ENCODE measurements around the gene GPC4.

The GPC4 gene

DNA sequence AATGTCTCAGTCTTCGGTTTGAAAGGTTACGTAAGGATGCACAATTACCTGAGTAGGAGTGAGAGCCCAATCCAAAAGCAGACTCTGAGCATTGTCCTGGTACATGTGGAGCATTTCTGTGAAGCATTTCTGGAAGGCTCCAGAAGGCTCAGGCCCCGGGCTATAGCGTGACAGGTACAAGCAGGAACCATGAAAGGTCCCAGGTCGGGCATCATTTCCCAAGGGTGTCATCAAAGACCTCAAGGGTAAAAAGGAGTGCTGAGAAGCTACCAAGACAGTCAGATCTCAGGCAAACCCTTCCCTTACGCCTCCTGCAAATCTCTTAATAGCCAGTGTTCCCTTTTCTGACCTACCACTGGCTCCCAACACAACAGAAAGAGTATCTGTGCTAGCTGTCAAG is 30.8 kb downstream of the GPC4 start:
- Histone ChIP-seq H3K4ac (ENCODE audit: low read length) (no peak overlapping the region), H3K9ac (ENCODE audit: low read depth, low read length, poor library complexity) (no peak overlapping the region), H3K4me3 (ENCODE audit: low read length in 2 of 2) (no peak overlapping the region), H2AK5ac (ENCODE audit: low read depth, low read length) (no peak overlapping the region), H3K4me1 (ENCODE audit: control insufficient read depth in 2 of 2, insufficient read depth in 1 of 2, low read depth in 1 of 2, low read length in 2 of 2) (peaks cover 4 to 11% of the 10 kb centered on the region in 2 donors), H3K36me3 (replicated peaks in 1 of 2; ENCODE audit: control insufficient read depth in 2 of 2, insufficient read depth in 2 of 2, low read length in 2 of 2) (peaks cover 0 to 5% of the 10 kb centered on the region in 2 donors), H3K18ac (ENCODE audit: low read length) (no peak overlapping the region), H4K8ac (ENCODE audit: low read depth, low read length) (no peak overlapping the region), H3K79me1 (ENCODE audit: low read depth, low read length) (no peaks in the 10 kb centered on the region), H2BK120ac (ENCODE audit: low read depth, low read length) (no peak overlapping the region), H3K27me3 (ENCODE audit: control insufficient read depth in 3 of 3, insufficient read depth in 3 of 3, low read depth in 1 of 3, low read length in 3 of 3) (peaks cover 0 to 4% (median 0%) of the 10 kb centered on the region in 3 experiments), H3K9me3 (replicated peaks in 1 of 2; ENCODE audit: control insufficient read depth in 2 of 2, insufficient read depth in 1 of 2, low read depth in 1 of 2, low read length in 2 of 2) (no peaks in the 10 kb centered on the region), H3K27ac (replicated peaks; ENCODE audit: low read length) (no peak overlapping the region), H2BK12ac (ENCODE audit: low read length) (no peak overlapping the region), H2AFZ (ENCODE audit: low read length) (no peak overlapping the region), H4K91ac (ENCODE audit: low read depth, low read length, poor library complexity) (no peak overlapping the region), H2BK15ac (ENCODE audit: low read length) (no peak overlapping the region), H3K23ac (ENCODE audit: low read depth, low read length, poor library complexity) (no peak overlapping the region), H2BK5ac (ENCODE audit: low read length) (no peak overlapping the region), H3K4me2 (ENCODE audit: insufficient read depth, low read length, poor library complexity, severe bottlenecking) (no peak overlapping the region), H3K14ac (ENCODE audit: low read length) (no peak overlapping the region)
- no peak for DNase-seq (ENCODE audit: low spot score)
- WGBS, 2 donors (ENCODE audit: extremely low coverage in 2 of 2, insufficient read length in 2 of 2, insufficient replicate concordance in 1 of 2): no CpG with 5 or more reads among the region's 6 CpGs

GRCh38 chrX:133380711-133381619 is 34.3 kb downstream of the GPC4 start:
- no peaks in the 10 kb centered on the region for H3K9me3 ChIP-seq (replicated peaks in 1 of 2; ENCODE audit: control insufficient read depth in 2 of 2, insufficient read depth in 1 of 2, low read depth in 1 of 2, low read length in 2 of 2)
- no peaks in the 10 kb centered on the region for H3K79me1 ChIP-seq (ENCODE audit: low read depth, low read length)
- H3K4me2 ChIP-seq (ENCODE audit: insufficient read depth, low read length, poor library complexity, severe bottlenecking): no peak overlapping the region
- H3K27ac ChIP-seq (replicated peaks; ENCODE audit: low read length): no peak overlapping the region
- no peak overlapping the region for H3K4me3 ChIP-seq (ENCODE audit: low read length in 2 of 2)
- no peaks in the 10 kb centered on the region for H3K27me3 ChIP-seq (ENCODE audit: control insufficient read depth in 3 of 3, insufficient read depth in 3 of 3, low read depth in 1 of 3, low read length in 3 of 3)
- no peak overlapping the region for H3K9ac ChIP-seq (ENCODE audit: low read depth, low read length, poor library complexity)
- H3K4ac ChIP-seq (ENCODE audit: low read length): no peak overlapping the region
- no peak for DNase-seq (ENCODE audit: low spot score)
- H3K18ac ChIP-seq (ENCODE audit: low read length): no peak overlapping the region
- H3K4me1 ChIP-seq (ENCODE audit: control insufficient read depth in 2 of 2, insufficient read depth in 1 of 2, low read depth in 1 of 2, low read length in 2 of 2): peaks cover 2 to 8% of the 10 kb centered on the region in 2 donors
- H4K8ac ChIP-seq (ENCODE audit: low read depth, low read length): no peak overlapping the region
- no CpG with 5 or more reads among the region's 10 CpGs for WGBS, 2 donors (ENCODE audit: extremely low coverage in 2 of 2, insufficient read length in 2 of 2, insufficient replicate concordance in 1 of 2)
- no peak overlapping the region for H4K91ac ChIP-seq (ENCODE audit: low read depth, low read length, poor library complexity)
- H2BK15ac ChIP-seq (ENCODE audit: low read length): no peak overlapping the region
- no peak overlapping the region for H2AK5ac ChIP-seq (ENCODE audit: low read depth, low read length)
- H3K14ac ChIP-seq (ENCODE audit: low read length): no peak overlapping the region
- H2AFZ ChIP-seq (ENCODE audit: low read length): no peak overlapping the region
- H2BK120ac ChIP-seq (ENCODE audit: low read depth, low read length): no peak overlapping the region
- H2BK12ac ChIP-seq (ENCODE audit: low read length): no peak overlapping the region
- H2BK5ac ChIP-seq (ENCODE audit: low read length): no peak overlapping the region
- H3K23ac ChIP-seq (ENCODE audit: low read depth, low read length, poor library complexity): no peak overlapping the region
- H3K36me3 ChIP-seq (replicated peaks in 1 of 2; ENCODE audit: control insufficient read depth in 2 of 2, insufficient read depth in 2 of 2, low read length in 2 of 2): peaks cover 0 to 7% of the 10 kb centered on the region in 2 donors

GRCh38 chrX:133376422-133376821 is 38.9 kb downstream of the GPC4 start:
- no peak for DNase-seq (ENCODE audit: low spot score)
- no peak overlapping the region for H3K9ac ChIP-seq (ENCODE audit: low read depth, low read length, poor library complexity)
- no peak overlapping the region for H2BK5ac ChIP-seq (ENCODE audit: low read length)
- no peak overlapping the region for H3K4ac ChIP-seq (ENCODE audit: low read length)
- no peak overlapping the region for H2AFZ ChIP-seq (ENCODE audit: low read length)
- peaks cover 0 to 2% of the 10 kb centered on the region in 2 donors for H3K36me3 ChIP-seq (replicated peaks in 1 of 2; ENCODE audit: control insufficient read depth in 2 of 2, insufficient read depth in 2 of 2, low read length in 2 of 2)
- no peak overlapping the region for H4K8ac ChIP-seq (ENCODE audit: low read depth, low read length)
- no peak overlapping the region for H3K23ac ChIP-seq (ENCODE audit: low read depth, low read length, poor library complexity)
- H3K18ac ChIP-seq (ENCODE audit: low read length): no peak overlapping the region
- H4K91ac ChIP-seq (ENCODE audit: low read depth, low read length, poor library complexity): no peak overlapping the region
- H3K79me1 ChIP-seq (ENCODE audit: low read depth, low read length): no peaks in the 10 kb centered on the region
- H3K27me3 ChIP-seq (ENCODE audit: control insufficient read depth in 3 of 3, insufficient read depth in 3 of 3, low read depth in 1 of 3, low read length in 3 of 3): no peaks in the 10 kb centered on the region
- no peak overlapping the region for H3K27ac ChIP-seq (replicated peaks; ENCODE audit: low read length)
- no peaks in the 10 kb centered on the region for H3K9me3 ChIP-seq (replicated peaks in 1 of 2; ENCODE audit: control insufficient read depth in 2 of 2, insufficient read depth in 1 of 2, low read depth in 1 of 2, low read length in 2 of 2)
- H3K4me2 ChIP-seq (ENCODE audit: insufficient read depth, low read length, poor library complexity, severe bottlenecking): no peak overlapping the region
- H2AK5ac ChIP-seq (ENCODE audit: low read depth, low read length): no peak overlapping the region
- no peak overlapping the region for H2BK120ac ChIP-seq (ENCODE audit: low read depth, low read length)
- H2BK15ac ChIP-seq (ENCODE audit: low read length): no peak overlapping the region
- no CpG with 5 or more reads among the region's 3 CpGs for WGBS, 2 donors (ENCODE audit: extremely low coverage in 2 of 2, insufficient read length in 2 of 2, insufficient replicate concordance in 1 of 2)
- no peak overlapping the region for H3K14ac ChIP-seq (ENCODE audit: low read length)
- H3K4me3 ChIP-seq (ENCODE audit: low read length in 2 of 2): no peak overlapping the region
- H2BK12ac ChIP-seq (ENCODE audit: low read length): no peak overlapping the region
- no peaks in the 10 kb centered on the region for H3K4me1 ChIP-seq (ENCODE audit: control insufficient read depth in 2 of 2, insufficient read depth in 1 of 2, low read depth in 1 of 2, low read length in 2 of 2)

- no CpG with 5 or more reads among the region's 7 CpGs for WGBS, 2 donors (ENCODE audit: extremely low coverage in 2 of 2, insufficient read length in 2 of 2, insufficient replicate concordance in 1 of 2)
Measured at GRCh38 chrX:133375615-133376340, 39.5 kb downstream of the GPC4 start.

More at GRCh38 chrX:133375615-133376340, 39.5 kb downstream of the GPC4 start:
- Histone ChIP-seq H3K18ac (ENCODE audit: low read length) (no peak overlapping the region), H3K79me1 (ENCODE audit: low read depth, low read length) (no peaks in the 10 kb centered on the region), H2BK120ac (ENCODE audit: low read depth, low read length) (no peak overlapping the region), H3K4me1 (ENCODE audit: control insufficient read depth in 2 of 2, insufficient read depth in 1 of 2, low read depth in 1 of 2, low read length in 2 of 2) (no peaks in the 10 kb centered on the region), H3K14ac (ENCODE audit: low read length) (no peak overlapping the region), H2BK5ac (ENCODE audit: low read length) (no peak overlapping the region), H3K4me2 (ENCODE audit: insufficient read depth, low read length, poor library complexity, severe bottlenecking) (no peak overlapping the region), H2BK12ac (ENCODE audit: low read length) (no peak overlapping the region), H3K27ac (replicated peaks; ENCODE audit: low read length) (no peak overlapping the region), H3K4ac (ENCODE audit: low read length) (no peak overlapping the region), H2AFZ (ENCODE audit: low read length) (no peak overlapping the region), H2BK15ac (ENCODE audit: low read length) (no peak overlapping the region), H3K23ac (ENCODE audit: low read depth, low read length, poor library complexity) (no peak overlapping the region), H2AK5ac (ENCODE audit: low read depth, low read length) (no peak overlapping the region), H3K9ac (ENCODE audit: low read depth, low read length, poor library complexity) (no peak overlapping the region), H4K91ac (ENCODE audit: low read depth, low read length, poor library complexity) (no peak overlapping the region), H3K9me3 (replicated peaks in 1 of 2; ENCODE audit: control insufficient read depth in 2 of 2, insufficient read depth in 1 of 2, low read depth in 1 of 2, low read length in 2 of 2) (no peaks in the 10 kb centered on the region), H3K36me3 (replicated peaks in 1 of 2; ENCODE audit: control insufficient read depth in 2 of 2, insufficient read depth in 2 of 2, low read length in 2 of 2) (peaks cover 0 to 2% of the 10 kb centered on the region in 2 donors), H4K8ac (ENCODE audit: low read depth, low read length) (no peak overlapping the region), H3K4me3 (ENCODE audit: low read length in 2 of 2) (no peak overlapping the region), H3K27me3 (ENCODE audit: control insufficient read depth in 3 of 3, insufficient read depth in 3 of 3, low read depth in 1 of 3, low read length in 3 of 3) (no peaks in the 10 kb centered on the region)
- no peak for DNase-seq (ENCODE audit: low spot score)
